ENCODE results near the gene TMEM150A.
"Not testable (repeated sequence)": the region's sequence is repeated elsewhere in the genome, so short reads cannot be mapped to it uniquely, and the experiment has no call there.

The TMEM150A gene

DNA sequence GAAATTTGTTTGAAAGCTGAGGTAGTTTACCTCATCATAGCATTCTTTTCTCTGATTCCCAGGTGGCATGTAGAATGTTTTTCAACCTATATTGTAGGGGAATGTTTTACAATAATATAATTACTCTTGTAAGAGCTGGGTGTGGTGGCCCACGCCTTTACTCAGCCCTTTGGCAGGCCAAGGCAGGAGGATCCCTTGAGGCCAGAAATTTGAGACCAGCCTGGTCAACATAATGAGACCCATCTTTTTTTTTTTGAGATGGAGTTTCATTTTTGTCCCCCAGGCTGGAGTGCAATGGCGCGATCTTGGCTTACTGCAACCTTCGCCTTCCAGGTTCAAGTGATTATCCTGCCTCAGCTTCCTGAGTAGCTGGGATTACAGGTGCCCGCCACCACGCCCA is 17.1 kb upstream of the TMEM150A start:
- Histone ChIP-seq H3F3A (ENCODE audit: insufficient read depth, low read length) (no peaks in the 10 kb centered on the region), H3K4me1 (ENCODE audit: insufficient read depth, low read length, severe bottlenecking) (peaks cover 12% of the 10 kb centered on the region), H3K4me3 (ENCODE audit: low read depth, low read length, poor library complexity, severe bottlenecking) (no peak overlapping the region), H3K27me3 (ENCODE audit: insufficient read depth, low read length) (no peaks in the 10 kb centered on the region), H2AFZ (ENCODE audit: low read length) (no peak overlapping the region), H3K4me2 (ENCODE audit: low read length) (no peak overlapping the region), H3K9me3 (ENCODE audit: low read length) (no peaks in the 10 kb centered on the region), H3K36me3 (ENCODE audit: insufficient read depth, low read length) (peaks cover 65% of the 10 kb centered on the region), H4K20me1 (ENCODE audit: insufficient read depth, low read length) (no peaks in the 10 kb centered on the region), H3K27ac (ENCODE audit: low read depth, low read length, poor library complexity, severe bottlenecking) (no peak overlapping the region), H3K9ac (ENCODE audit: low read length) (no peak overlapping the region), H3K79me2 (ENCODE audit: insufficient read depth, low read length) (peaks cover 31% of the 10 kb centered on the region), H3K9me2 (ENCODE audit: low read depth, low read length) (no peaks in the 10 kb centered on the region)
- TF ChIP-seq CTCF (IDR thresholded peaks at IDR 0.05; ENCODE audit: low read length) (no peak), EZH2 (IDR thresholded peaks at IDR 0.05; ENCODE audit: borderline replicate concordance, low read length) (no peak)

- H4K20me1 ChIP-seq (ENCODE audit: insufficient read depth, low read length); H3K9me3 ChIP-seq (ENCODE audit: low read length); H2AFZ ChIP-seq (ENCODE audit: low read length); H3K27ac ChIP-seq (ENCODE audit: low read depth, low read length, poor library complexity, severe bottlenecking); H3K27me3 ChIP-seq (ENCODE audit: insufficient read depth, low read length); H3F3A ChIP-seq (ENCODE audit: insufficient read depth, low read length); H3K9me2 ChIP-seq (ENCODE audit: low read depth, low read length): not testable (repeated sequence)
- H3K4me2 ChIP-seq (ENCODE audit: low read length), result peak overlapping the region; percentile 78
- peaks cover 31% of the 10 kb centered on the region for H3K79me2 ChIP-seq (ENCODE audit: insufficient read depth, low read length)
- peaks cover 47% of the 10 kb centered on the region for H3K36me3 ChIP-seq (ENCODE audit: insufficient read depth, low read length)
- peak overlapping the region; percentile 98; the same call in 1 of the 2 replicates for H3K9ac ChIP-seq (ENCODE audit: low read length)
- H3K4me3 ChIP-seq (ENCODE audit: low read depth, low read length, poor library complexity, severe bottlenecking), result peak overlapping the region; percentile 95
- H3K4me1 ChIP-seq (ENCODE audit: insufficient read depth, low read length, severe bottlenecking), result peaks cover 14% of the 10 kb centered on the region
Measured at GRCh38 chr2:85617723-85618122, 15.2 kb upstream of the TMEM150A start.

DNA sequence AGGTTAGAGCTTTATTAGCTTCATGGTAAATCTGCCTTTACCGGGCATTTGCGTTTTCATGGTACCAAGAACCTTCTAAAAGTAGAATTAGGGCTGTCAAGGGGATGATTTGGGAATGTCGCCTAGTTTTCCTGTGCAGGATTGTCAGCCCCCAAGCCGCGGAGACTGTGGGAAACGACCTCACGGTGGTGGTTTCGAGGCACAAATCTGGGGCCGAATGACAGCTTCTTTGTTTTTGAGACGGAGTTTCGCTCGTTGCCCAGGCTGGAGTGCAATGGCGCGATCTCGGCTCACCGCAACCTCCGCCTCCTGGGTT is 12.9 kb upstream of the TMEM150A start:
- peak overlapping the region; percentile 78; the same call in 1 of the 2 replicates for H3K4me2 ChIP-seq (ENCODE audit: low read length)
- TF ChIP-seq CTCF (IDR thresholded peaks at IDR 0.05; ENCODE audit: low read length) (no peak), EZH2 (IDR thresholded peaks at IDR 0.05; ENCODE audit: borderline replicate concordance, low read length) (no peak)
- no peaks in the 10 kb centered on the region for H4K20me1 ChIP-seq (ENCODE audit: insufficient read depth, low read length)
- no peaks in the 10 kb centered on the region for H3K27me3 ChIP-seq (ENCODE audit: insufficient read depth, low read length)
- peaks cover 27% of the 10 kb centered on the region for H3K79me2 ChIP-seq (ENCODE audit: insufficient read depth, low read length)
- H3K4me3 ChIP-seq (ENCODE audit: low read depth, low read length, poor library complexity, severe bottlenecking), result peak overlapping the region; percentile 95
- H3F3A ChIP-seq (ENCODE audit: insufficient read depth, low read length), result no peaks in the 10 kb centered on the region
- H2AFZ ChIP-seq (ENCODE audit: low read length), result no peak overlapping the region
- H3K27ac ChIP-seq (ENCODE audit: low read depth, low read length, poor library complexity, severe bottlenecking), result no peak overlapping the region
- peaks cover 28% of the 10 kb centered on the region for H3K36me3 ChIP-seq (ENCODE audit: insufficient read depth, low read length)
- H3K9me2 ChIP-seq (ENCODE audit: low read depth, low read length), result no peaks in the 10 kb centered on the region
- H3K4me1 ChIP-seq (ENCODE audit: insufficient read depth, low read length, severe bottlenecking), result peaks cover 28% of the 10 kb centered on the region
- no peaks in the 10 kb centered on the region for H3K9me3 ChIP-seq (ENCODE audit: low read length)
- no peak overlapping the region; the same call in 1 of the 2 replicates for H3K9ac ChIP-seq (ENCODE audit: low read length)

- Histone ChIP-seq H3K36me3 (ENCODE audit: insufficient read depth, low read length) (peaks cover 23% of the 10 kb centered on the region), H3K79me2 (ENCODE audit: insufficient read depth, low read length) (peaks cover 27% of the 10 kb centered on the region), H3K4me1 (ENCODE audit: insufficient read depth, low read length, severe bottlenecking) (peaks cover 33% of the 10 kb centered on the region)
- not testable (repeated sequence) for H3K9ac ChIP-seq (ENCODE audit: low read length); H3K27me3 ChIP-seq (ENCODE audit: insufficient read depth, low read length); H3K27ac ChIP-seq (ENCODE audit: low read depth, low read length, poor library complexity, severe bottlenecking); H3K9me3 ChIP-seq (ENCODE audit: low read length); H3F3A ChIP-seq (ENCODE audit: insufficient read depth, low read length); H3K9me2 ChIP-seq (ENCODE audit: low read depth, low read length); H3K4me2 ChIP-seq (ENCODE audit: low read length); H3K4me3 ChIP-seq (ENCODE audit: low read depth, low read length, poor library complexity, severe bottlenecking); H4K20me1 ChIP-seq (ENCODE audit: insufficient read depth, low read length); H2AFZ ChIP-seq (ENCODE audit: low read length)
Measured at GRCh38 chr2:85614757-85615156, 12.3 kb upstream of the TMEM150A start.

All from OCI-LY1 (cell line).